Endothelial cell of umbilical vein (primary cell): ENCODE results near the gene PHF2.

Source experiments
- EZH2 ChIP-seq: IDR thresholded peaks from 2 replicates; pipeline ENCODE4 v1.6.1; 2012; ENCODE audit warnings: borderline replicate concordance, low read depth, mild to moderate bottlenecking, moderate library complexity, low read length, inconsistent platforms; ENCODE audit not compliant: severe bottlenecking
- FOS ChIP-seq: IDR thresholded peaks from 2 replicates; pipeline ENCODE4 v1.6.1; 2011; ENCODE audit warnings: mild to moderate bottlenecking, low read length, moderate library complexity, borderline replicate concordance; ENCODE audit not compliant: insufficient read depth
- JUN ChIP-seq: IDR thresholded peaks from 2 replicates; pipeline ENCODE4 v1.6.1; 2011; ENCODE audit warnings: borderline replicate concordance, low read depth; ENCODE audit not compliant: insufficient read length, insufficient read depth
- MYC ChIP-seq: IDR thresholded peaks from one replicate; pipeline ENCODE4 v1.6.1; 2011; ENCODE audit warnings: mild to moderate bottlenecking, low read depth, low read length
- POLR2A ChIP-seq: IDR thresholded peaks from 2 replicates; pipeline ENCODE4 v1.6.1; 2012; ENCODE audit warnings: low read depth, mild to moderate bottlenecking, control low read depth, low read length
- POLR2AphosphoS5 ChIP-seq: IDR thresholded peaks from 2 replicates; pipeline ENCODE4 v1.6.1; 2012; ENCODE audit warnings: low read depth, mild to moderate bottlenecking, control low read depth, low read length, moderate library complexity; ENCODE audit not compliant: insufficient read depth
- TF ChIP-seq, protein P1 (sequence below), 2 donors: IDR thresholded peaks; 1 replicate in 1 of 2; 2 replicates in 1 of 2; pipeline ENCODE4 v1.5.1; 2011; ENCODE audit warnings: low read length in 2 of 2, mild to moderate bottlenecking in 2 of 2, moderate library complexity in 2 of 2, control low read depth in 1 of 2, inconsistent platforms in 1 of 2, low read depth in 1 of 2; ENCODE audit not compliant: insufficient read depth in 1 of 2; ENCODE audit errors: extremely low read depth in 1 of 2
- TF ChIP-seq, protein P2 (sequence below): IDR thresholded peaks from 2 replicates; pipeline ENCODE4 v1.6.1; 2011; ENCODE audit not compliant: insufficient read depth, insufficient read length

DNA sequence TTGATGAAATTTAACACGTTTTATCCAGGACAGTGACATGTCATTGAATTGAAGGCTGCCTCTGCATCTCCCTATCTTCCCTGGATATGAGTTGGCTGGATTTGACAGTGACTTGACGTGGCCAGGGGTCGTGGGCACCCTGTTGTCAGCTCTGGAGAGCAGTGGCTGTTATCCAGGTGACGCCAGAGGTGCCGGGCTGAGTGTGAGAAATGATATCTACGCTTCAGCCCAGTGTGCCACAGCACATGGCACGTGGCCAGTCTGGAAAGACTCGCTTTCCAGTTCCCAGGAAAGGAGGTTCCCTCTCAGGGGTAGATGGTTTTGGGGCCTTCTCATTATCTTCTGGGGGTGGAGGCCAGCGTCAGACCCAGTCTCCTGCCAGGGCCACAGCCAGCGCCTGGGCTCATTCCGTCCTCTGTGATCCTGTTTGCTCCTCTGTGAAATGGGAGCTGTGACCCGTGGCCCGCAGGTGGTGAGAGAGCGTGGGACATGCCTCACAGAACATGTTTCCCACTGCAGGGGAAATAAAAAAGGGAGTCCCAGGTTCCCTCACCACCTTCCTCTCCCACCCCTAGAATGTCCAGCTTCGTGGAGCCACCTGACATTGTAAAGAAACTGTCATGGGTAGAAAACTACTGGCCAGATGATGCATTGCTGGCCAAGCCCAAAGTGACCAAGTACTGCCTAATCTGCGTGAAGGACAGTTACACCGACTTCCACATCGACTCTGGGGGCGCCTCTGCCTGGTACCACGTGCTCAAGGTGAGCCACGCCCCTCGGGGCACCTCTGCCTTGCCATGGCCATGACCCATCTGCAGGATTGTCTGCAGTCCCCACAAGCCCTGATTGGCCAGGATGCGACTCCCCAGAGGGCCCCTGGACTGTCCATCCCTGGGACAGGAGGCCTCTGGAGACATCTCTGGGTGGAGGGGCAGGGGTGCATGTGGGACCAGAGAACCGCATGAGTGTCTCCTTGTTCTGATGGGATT is 76.5 kb downstream of the PHF2 start:
- TF ChIP-seq, protein P1, sequence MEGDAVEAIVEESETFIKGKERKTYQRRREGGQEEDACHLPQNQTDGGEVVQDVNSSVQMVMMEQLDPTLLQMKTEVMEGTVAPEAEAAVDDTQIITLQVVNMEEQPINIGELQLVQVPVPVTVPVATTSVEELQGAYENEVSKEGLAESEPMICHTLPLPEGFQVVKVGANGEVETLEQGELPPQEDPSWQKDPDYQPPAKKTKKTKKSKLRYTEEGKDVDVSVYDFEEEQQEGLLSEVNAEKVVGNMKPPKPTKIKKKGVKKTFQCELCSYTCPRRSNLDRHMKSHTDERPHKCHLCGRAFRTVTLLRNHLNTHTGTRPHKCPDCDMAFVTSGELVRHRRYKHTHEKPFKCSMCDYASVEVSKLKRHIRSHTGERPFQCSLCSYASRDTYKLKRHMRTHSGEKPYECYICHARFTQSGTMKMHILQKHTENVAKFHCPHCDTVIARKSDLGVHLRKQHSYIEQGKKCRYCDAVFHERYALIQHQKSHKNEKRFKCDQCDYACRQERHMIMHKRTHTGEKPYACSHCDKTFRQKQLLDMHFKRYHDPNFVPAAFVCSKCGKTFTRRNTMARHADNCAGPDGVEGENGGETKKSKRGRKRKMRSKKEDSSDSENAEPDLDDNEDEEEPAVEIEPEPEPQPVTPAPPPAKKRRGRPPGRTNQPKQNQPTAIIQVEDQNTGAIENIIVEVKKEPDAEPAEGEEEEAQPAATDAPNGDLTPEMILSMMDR (IDR thresholded peaks at IDR 0.05; ENCODE audit: extremely low read depth in 1 of 2, insufficient read depth in 1 of 2, low read depth in 1 of 2, low read length in 2 of 2): no peak
- no peak for TF ChIP-seq POLR2AphosphoS5
- no peak for TF ChIP-seq POLR2A
- TF ChIP-seq EZH2: no peak
- TF ChIP-seq FOS: no peak
- TF ChIP-seq MYC: no peak
- TF ChIP-seq, protein P2, sequence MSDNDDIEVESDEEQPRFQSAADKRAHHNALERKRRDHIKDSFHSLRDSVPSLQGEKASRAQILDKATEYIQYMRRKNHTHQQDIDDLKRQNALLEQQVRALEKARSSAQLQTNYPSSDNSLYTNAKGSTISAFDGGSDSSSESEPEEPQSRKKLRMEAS: no peak
- no peak for TF ChIP-seq JUN
